ENCODE results near the gene INPP5D.
"Not testable (repeated sequence)": the region's sequence is repeated elsewhere in the genome, so short reads cannot be mapped to it uniquely, and the experiment has no call there.

The INPP5D gene

DNA sequence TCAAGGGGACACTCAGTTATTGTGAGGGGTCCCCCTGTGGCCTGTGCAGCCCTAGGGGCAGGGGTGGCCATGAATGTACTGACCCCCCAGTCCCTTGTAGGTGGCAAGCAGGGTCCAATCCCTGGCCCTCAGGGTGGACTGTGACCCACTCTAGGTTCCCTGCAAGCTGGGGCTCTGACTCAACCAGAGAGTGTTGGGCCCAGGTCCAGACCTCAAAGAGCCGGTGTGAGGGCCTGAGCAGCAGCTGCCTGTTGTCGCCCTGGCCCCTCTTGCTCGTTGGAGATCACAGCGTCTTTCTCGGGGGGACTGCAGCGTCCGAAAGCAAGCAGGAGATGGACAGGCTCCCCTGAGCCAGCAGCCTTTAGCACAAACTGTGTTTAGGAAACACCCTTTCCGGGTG lies 124.5 kb downstream of the INPP5D start:
- no peak for DNase-seq

DNA sequence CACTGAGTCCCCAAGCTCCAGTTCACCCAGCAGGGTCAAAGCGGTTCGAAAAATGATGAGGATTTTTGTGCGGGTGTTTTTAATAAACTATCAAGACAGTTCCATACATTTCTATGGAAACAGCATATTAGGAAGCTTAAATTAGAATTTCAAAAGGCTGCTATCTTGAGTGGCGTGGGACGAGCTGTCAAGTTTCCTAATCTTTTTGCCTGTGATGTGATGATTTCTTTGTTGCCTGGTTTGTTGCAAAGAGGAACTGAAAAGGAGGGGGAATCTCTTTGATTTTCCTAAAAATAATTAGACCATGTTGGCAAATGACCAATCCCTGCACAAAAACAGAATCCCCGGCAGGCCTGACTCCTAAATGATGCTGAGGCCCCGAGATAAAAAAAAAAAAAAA lies 125.2 kb downstream of the INPP5D start:
- DNase-seq = no peak

DNA sequence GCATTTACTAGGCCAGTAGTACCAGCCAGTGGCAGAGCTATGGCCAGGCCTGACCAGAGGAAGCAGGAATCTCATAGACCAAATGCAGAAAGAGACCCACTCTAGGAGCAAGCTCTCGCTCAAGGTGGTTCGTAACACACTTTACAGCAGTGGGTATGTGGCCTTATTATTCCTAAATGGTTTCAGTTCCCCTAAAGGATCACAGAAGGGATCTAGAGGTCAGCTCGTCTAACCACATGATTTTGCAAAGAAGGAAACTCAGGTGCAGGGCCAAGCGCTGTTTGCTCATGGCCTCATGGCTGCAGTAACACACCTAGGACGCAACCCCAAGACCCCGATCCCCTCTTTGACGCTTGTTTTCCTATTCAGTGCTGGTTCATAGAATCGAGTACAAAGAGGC lies 125.8 kb downstream of the INPP5D start:
- DNase-seq = no peak

DNA sequence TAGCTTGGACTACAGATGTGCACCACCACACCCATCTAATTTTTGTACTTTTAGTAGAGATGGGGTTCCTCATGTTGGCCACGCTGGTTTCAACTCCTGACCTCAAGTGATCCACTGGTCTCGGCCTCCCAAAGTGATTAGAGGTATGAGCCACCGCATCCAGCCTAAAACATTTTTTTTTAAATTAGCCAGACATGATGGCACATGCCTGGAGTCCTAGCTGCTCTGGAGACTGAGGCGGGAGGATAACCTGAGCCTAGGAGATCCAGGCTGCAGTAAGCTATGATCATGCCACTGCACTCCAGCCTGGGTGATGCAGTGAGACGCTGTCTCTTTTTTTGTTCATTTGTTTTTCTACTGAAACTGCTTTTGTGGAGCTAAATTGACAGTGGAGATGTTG lies 126.7 kb downstream of the INPP5D start:
- DNase-seq = no peak

DNA sequence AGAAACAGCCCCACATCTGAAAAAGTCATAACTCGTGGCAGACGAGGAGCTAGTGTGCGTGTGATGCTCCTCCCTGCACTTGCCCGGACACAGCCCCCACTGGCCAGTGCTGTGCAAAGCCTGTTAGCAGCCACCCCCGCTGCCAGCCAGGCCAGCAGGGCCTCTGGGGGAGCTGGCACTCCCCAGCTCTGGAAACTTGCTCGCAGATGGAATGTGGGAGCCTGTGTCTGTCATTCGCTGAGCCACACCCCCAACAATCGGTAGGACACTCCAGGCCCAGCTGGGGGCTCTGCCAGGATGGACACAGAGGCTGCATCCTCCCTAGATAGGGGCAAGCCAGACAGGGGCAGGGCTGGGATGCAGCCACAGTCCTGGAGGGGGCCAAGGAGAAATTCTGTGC lies 128.9 kb downstream of the INPP5D start:
- DNase-seq = no peak

DNA sequence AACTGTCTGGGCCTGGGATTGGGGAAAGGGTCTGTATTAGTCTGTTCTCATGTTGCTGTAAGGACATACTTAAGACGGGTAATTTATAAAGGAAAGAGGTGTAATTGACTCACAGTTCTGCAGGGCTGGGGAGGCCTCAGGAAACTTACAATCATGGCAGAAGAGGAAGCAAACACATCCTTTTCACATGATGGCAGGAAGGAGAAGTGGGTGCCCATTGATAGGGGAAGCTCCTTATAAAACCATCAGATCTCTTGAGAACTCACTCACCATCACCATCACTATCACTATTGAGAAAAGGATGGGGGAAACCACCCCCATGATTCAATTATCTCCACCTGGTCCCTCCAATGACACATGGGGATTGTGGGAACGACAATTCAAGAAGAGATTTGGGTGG lies 130.9 kb downstream of the INPP5D start:
- not testable (repeated sequence) for DNase-seq

DNA sequence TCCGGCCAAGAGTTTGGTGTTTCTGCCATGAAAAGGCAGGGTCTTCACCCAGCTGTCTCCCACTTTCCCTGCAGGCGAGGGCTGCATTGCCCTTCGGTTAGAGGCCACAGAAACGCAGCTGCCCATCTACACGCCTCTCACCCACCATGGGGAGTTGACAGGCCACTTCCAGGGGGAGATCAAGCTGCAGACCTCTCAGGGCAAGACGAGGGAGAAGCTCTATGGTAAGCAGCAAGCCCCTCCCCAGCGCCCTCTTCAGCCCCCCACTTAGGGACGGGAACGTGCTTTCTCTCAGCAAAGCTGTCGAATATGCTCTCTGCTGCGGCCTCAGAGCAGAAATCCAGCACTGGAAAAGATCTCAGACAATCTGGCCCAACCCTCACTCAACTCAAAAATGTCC lies 133.6 kb downstream of the INPP5D start:
- no peak for DNase-seq

DNA sequence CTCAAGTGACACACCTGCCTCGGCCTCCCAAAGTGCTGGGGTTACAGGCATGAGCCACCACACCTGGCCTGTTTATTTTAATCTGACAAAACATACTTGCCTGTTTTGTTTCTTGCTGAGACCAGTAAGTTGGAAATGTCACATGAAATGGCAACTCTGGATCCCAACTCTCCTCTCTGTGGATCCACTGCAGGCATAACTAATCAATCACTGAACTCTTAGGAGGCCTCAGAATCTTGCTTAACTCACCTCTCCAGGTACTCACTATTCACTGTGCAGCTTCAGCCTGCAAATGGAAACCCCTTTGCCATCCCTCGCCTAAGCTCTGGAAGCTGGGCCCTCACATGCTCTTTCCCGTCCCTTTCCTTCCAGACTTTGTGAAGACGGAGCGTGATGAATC lies 134.9 kb downstream of the INPP5D start:
- DNase-seq = no peak

DNA sequence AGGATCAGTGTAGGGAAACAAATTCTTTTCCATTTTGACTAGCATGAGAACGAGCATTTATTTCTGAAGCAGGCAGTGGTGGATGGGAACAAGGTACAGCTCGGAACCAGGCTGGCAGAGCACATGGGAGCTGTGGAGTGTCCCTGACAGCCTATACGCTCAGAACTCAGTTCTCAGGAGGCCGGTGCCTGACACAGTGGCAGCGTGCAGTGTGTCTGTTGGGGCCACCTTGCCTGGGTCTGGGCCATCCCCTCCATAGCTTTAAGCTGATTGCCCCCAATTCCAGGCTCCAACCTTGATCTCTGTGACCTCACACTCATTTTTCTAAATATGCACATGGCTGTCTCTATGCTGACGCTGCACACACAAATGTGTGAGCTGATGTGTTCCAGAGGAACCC lies 136.9 kb downstream of the INPP5D start:
- DNase-seq = no peak

DNA sequence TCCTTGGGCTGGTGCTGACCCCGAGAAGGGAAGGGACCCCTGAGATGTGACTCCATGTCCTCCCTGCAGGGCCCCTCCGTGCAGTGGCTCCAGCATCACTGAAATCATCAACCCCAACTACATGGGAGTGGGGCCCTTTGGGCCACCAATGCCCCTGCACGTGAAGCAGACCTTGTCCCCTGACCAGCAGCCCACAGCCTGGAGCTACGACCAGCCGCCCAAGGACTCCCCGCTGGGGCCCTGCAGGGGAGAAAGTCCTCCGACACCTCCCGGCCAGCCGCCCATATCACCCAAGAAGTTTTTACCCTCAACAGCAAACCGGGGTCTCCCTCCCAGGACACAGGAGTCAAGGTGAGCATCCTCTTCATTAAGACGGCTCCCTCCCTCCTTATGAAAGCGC lies 137.9 kb downstream of the INPP5D start:
- no peak for DNase-seq

DNA sequence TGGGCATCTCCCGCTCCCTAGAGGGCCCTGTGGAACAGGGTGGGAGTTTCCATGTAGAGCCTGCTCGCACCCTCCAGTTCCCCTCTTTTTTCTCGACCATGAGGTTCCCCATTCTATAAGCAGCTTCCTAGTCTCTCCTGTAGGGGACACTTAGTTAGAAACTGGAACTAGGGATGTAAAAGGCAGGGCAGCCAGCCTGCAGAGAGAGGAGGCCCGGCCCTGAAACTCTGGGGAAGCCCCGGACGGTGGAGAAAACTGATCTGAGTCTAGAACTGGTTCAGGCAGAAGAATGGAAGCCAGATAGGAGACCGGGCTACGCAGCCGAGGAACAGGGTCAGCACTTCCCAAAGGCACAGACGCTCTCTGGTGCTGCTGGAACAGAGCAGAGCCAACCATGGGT lies 139.7 kb downstream of the INPP5D start:
- DNase-seq = no peak

DNA sequence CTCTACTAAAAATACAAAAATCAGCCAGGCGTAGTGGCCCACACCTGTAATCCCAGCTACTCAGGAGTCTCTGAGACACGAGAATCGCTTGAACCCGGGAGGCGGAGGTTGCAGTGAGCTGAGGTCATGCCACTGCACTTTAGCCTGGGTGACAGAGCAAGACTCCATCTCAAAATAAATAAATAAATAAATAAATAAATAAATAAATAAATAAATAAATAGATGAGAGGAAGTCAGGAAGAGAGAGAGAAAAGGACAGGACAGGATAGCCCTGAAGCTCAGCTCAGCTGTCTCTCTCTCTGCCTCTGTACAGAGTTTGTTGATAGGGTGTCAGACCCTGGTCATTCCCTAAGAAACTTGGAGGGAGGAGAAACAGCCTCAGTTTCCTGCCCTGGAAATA lies 140.6 kb downstream of the INPP5D start:
- DNase-seq = not testable (repeated sequence)

DNA sequence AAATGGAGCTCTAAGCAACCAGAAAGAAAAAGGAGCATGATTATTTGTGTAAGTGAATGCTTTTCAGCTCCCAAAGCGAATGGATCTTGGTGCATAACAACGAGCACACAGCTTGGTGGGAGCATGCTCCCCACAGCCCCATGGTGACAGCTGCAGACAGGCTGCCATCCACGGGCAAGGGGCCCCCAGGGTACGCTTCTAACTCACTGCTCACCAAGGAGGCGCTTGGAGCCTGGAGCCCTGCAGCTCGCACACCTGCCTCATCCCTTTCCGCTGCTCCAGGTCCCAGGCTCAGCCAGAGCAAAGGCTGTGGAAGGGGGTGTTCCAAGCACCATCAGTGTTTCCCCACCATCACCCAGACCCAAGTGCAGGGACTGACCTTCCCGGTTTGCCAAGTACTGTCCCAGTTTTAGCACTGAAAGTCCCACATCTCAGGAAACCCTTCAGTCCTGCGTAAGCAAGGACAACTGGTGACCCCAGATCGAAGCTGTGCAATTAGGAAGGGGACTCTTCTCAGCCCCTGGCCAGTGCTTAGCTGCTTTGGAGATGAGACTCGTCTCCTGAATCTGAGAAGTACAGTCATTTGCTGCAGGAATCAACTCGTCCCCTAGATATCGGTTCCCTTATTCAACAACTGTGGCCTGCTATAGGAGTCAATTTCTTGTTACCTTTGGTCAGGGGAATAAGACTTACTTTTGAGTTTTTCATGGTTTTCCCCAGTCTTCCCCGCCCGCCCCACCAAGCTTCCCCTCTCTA lies 141.3 kb downstream of the INPP5D start:
- DNase-seq = no peak

DNA sequence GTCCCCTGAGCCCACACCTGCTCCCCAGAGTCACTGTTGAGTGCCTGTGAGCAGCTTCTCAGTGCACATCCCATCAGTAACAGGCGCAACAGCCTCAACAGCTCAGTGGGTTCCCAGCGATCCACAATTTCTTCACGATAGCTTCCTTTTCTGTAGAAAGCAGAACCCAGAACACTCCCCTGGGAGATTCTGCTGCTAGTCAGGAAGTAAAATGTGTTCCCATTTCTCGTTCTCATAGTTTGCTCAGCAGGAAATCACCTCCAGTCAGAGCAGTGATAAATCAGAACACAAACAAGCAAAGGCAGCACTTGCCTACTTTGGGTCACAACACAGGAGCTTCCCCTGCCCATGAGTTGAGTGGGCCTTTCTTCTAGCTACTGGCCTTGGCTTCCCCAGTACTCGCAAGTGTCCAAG lies 142.4 kb downstream of the INPP5D start:
- no peak for DNase-seq

DNA sequence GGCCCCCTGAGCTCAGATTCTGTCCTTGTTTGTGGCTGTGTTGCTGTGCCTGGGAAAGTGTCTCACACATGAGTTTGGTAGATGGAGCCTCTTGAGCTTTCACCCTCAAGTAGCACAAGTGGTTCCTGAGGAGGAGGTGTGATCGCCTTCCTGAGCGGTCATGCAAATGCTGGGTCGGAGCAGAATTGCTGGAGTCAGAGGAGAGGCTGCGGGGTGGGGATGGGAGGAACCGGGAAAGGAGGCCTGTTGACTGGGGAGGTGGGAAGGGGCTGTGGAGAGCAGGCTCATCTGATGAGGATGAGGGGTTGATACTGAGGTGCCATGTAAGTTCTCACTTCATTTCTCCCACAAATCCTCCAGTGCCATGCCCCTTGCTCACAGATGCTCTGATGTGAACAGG lies 142.9 kb downstream of the INPP5D start:
- no peak for DNase-seq

DNA sequence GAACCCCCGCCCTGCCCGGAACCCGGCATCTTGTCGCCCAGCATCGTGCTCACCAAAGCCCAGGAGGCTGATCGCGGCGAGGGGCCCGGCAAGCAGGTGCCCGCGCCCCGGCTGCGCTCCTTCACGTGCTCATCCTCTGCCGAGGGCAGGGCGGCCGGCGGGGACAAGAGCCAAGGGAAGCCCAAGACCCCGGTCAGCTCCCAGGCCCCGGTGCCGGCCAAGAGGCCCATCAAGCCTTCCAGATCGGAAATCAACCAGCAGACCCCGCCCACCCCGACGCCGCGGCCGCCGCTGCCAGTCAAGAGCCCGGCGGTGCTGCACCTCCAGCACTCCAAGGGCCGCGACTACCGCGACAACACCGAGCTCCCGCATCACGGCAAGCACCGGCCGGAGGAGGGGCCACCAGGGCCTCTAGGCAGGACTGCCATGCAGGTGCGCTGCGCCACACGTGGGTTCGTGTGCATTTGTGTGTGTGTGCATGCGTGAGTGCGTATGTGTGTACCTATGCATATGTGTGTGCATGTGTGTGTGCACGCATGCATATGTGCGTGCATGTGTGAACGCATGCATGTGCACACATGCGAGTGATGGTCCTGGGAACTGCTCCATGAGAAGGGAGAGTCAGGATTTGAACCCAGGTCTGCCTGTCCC lies 144.3 kb downstream of the INPP5D start:
- DNase-seq = no peak

DNA sequence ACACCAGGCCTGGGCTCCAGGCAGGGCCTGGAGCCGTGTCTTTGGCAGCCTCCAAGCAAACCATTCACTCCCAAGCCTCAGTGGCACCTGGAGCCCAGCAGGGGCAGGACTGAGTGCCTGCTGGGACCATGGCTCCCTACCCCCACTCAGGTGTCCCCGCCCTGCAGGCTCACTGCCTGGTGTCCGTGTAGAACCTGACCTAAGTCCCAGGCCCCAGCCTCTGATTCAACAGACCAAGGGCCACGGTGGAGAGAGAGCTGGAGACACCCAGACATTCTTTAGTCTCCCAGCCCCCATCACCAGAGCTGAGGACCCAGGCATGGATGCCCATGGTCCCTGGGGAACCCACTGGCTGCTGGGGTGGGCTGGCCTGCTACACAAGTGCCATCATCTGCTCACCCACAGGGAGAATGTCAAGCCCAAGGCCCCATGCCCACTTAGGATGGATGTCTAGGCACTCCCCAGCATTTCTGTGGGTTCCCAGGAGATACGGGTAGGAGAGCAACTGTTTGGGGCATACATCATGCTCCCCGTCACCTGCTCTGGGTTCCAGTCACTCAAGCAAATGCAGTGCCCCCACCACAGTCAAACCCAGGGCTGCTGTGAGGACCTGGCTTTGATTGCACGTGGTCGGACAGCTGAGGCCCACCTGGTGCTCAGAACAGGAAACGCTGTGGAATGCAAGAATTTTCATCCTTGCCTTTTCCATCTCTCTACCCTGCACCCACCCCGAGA lies 148.4 kb downstream of the INPP5D start:
- DNase-seq = peak; percentile 11

DNA sequence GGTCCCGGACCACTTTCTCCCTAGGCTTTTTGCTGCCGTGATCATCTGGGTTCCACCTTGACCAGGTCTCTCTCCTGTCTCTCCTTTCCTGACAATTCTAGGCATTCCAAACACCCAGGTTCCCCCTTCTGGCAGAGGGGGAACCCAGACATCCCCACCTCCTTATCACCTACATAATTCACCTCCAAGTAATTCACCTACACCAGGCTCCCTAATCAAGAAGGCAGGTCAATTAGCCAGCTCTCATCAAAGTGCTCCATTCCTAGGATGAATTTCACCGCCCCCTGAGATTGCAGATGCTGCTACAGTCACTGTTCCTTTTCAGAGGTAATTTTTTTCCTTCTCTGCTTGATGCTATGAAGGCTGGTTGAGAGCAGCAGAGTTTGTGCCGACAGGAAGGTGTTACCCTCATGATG lies 149.0 kb downstream of the INPP5D start:
- DNase-seq = no peak

DNA sequence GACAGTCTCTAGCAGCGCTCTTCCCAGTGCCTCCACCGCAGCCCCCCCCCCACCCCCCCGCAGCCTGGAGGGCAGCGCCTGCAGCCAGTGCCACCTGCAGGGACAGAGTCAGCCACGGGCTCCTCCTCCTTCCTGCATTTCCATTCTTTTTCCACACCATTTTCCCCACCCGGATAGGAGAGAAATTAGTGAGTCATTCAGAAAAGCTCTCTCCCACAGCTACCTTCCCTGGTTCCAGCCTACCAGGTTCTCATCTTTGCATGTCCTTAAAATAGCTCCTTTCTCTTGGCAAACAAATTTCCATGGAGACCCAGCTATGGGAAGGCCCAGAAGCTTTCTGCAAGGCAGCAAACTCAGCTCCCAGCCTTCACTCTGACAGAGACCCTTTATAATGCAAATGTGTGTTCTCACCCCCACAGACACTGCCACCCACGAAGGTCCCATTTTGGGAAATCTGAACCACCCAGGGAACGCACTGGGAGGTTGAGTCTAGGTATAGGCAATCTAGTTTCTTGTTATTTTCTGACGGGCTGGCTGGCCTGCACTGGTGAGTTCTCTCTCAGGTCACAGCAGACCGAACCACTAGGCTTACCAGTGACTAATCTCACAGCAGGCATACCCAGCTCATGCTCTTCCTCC lies 149.5 kb downstream of the INPP5D start:
- DNase-seq = peak; percentile 72

DNA sequence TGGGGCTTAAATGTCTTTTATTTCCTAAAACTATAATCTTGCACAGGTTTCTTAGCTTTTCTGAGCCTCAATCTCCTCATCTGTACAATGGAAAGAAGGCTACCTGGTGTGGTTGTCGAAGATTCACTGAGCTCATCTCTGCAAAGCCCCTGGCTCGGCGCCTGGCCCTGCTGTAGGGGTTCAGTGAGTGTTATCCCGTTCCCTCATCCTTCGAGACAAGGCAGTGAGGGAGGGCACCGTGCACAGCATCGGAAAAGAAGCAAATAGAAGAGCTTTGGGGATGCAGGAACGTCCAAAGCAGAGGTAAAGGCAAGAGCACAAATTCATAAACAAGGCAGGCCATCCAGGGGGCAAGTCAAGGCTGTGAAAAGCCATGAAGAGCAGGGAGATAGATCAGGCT lies 150.1 kb downstream of the INPP5D start:
- DNase-seq = no peak

DNA sequence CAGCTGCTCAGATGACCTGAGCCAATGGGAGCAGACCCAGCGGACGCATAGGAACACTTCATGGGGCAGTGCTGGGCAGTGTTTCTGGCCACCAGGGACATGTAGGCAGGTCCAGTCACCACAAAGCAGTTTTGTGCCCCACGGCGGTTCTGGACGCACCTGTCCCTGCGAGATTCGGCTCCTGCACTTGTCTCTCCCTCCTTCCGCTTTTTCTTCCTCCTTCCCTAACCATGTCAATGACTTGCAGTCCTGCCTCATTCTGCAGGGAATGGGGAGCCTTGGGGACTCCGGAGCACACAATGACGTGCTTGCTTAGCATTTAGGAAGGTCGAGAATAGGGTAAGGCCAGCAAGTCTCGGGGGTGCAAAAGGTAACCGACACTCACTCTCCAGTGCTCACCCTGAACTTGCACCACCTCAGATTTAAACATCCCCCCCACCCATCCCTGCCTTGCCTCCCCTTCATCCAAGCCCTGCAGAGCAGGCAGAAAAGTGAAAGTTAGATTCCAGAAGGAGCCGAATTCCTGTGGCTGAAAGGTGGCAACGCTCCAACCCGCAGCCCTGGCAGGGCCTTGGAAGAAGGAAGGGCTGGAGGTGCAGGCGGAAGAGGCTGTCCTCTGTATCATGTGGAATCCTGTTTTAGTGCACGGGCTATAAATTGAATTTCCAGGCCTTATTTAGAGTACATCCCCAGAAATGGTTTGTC lies 150.9 kb downstream of the INPP5D start:
- DNase-seq = peak; percentile 93

DNA sequence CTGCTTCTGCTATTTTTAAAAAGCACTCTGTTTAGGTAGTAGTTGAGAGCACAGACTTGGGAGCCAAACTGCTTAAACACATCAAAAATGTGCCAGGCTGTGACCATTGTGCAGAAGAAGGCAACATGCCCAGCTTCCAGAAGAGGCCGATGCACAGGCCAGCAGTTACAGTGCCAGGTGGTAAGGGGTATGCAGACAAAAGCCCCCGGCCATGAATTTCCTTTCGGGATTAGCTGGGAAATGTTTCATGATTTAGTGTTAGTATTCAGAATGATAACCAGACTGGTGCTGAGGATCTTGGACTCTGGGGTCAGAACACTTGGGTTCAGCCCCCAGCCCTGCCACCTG lies 151.4 kb downstream of the INPP5D start:
- no peak for DNase-seq

DNA sequence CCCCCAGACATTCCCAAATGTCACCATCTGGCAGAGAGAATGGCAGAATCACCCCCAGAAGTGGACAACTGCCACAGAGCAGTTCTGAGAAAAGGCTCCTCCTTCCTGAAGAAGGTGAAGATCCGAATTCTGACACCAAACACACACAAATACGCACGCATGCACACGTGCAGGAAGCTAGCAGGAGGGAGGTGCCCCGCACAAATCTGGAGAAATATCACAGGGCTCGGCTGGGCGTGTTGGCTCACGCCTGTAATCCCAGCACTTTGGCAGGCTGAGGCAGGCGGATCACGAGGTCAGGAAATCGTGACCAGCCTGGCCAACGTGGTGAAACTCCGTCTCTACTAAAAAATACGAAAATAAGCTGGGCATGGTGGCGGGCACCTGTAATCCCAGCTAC lies 152.9 kb downstream of the INPP5D start:
- no peak for DNase-seq
